SW480 (cell line): ENCODE measurements around the gene CLIP1.
A peak's percentile ranks its signal among the peaks of the same experiment; 100 is the strongest.

Experiments
- DNase-seq: peaks from one replicate; pipeline ENCODE4 v3.0.0-alpha.2; 2016; ENCODE audit warnings: low spot score

The CLIP1 gene

GRCh38 chr12:122355706-122356105 is 66.8 kb downstream of the CLIP1 start:
- no peak for DNase-seq

- no peak for DNase-seq
Observed at GRCh38 chr12:122354958-122355641, 67.4 kb downstream of the CLIP1 start.

- no peak for DNase-seq
Observed at GRCh38 chr12:122352394-122352793, 70.1 kb downstream of the CLIP1 start.

GRCh38 chr12:122350141-122350848 is 72.2 kb downstream of the CLIP1 start:
- no peak for DNase-seq

GRCh38 chr12:122349078-122349477 is 73.4 kb downstream of the CLIP1 start:
- no peak for DNase-seq

GRCh38 chr12:122348505-122348904 is 74.0 kb downstream of the CLIP1 start:
- no peak for DNase-seq

GRCh38 chr12:122346054-122346453 is 76.4 kb downstream of the CLIP1 start:
- DNase-seq, result no peak

GRCh38 chr12:122345042-122345441 is 77.4 kb downstream of the CLIP1 start:
- DNase-seq, result no peak

- DNase-seq, result peak; percentile 47
Observed at GRCh38 chr12:122336015-122336946, 86.2 kb downstream of the CLIP1 start.

GRCh38 chr12:122333142-122334087 is 89.1 kb downstream of the CLIP1 start:
- DNase-seq, result no peak

- DNase-seq, result no peak
Observed at GRCh38 chr12:122327494-122328385, 94.7 kb downstream of the CLIP1 start.

GRCh38 chr12:122327014-122327413 is 95.5 kb downstream of the CLIP1 start:
- no peak for DNase-seq

- no peak for DNase-seq
Observed at GRCh38 chr12:122326586-122326985, 95.9 kb downstream of the CLIP1 start.

- no peak for DNase-seq
Observed at GRCh38 chr12:122323311-122324019, 99.0 kb downstream of the CLIP1 start.

- DNase-seq, result no peak
Observed at GRCh38 chr12:122322501-122322900, 100.0 kb downstream of the CLIP1 start.

GRCh38 chr12:122318607-122319605 is 103.6 kb downstream of the CLIP1 start:
- DNase-seq, result no peak

- no peak for DNase-seq
Observed at GRCh38 chr12:122312926-122313325, 109.5 kb downstream of the CLIP1 start.

GRCh38 chr12:122311696-122312095 is 110.8 kb downstream of the CLIP1 start:
- no peak for DNase-seq
